CD8-positive, alpha-beta memory T cell (primary cell): ENCODE measurements around the gene TMEM63C. TPM values are rescaled to one million over a fixed set of nuclear protein-coding genes. Genes with fewer than 3 reads are reported as not detected.

Experiments used
- CTCF ChIA-PET: fragments of 350-600 bp; sonication (Branson Sonifier 250); formaldehyde crosslinking; loops from one replicate; lab custom pipeline; 2021; ENCODE audit warnings: antibody characterized with exemption; lab: Charles Lee
- POLR2A ChIA-PET: fragments of 350-600 bp; sonication (Branson Sonifier 250); formaldehyde crosslinking; loops from one replicate; lab custom pipeline; 2021; ENCODE audit warnings: antibody characterized with exemption; lab: Charles Lee
- DNase-seq, 5 donors: peaks; one replicate each; pipeline versions ENCODE4 v3.0.0 to v3.0.0-alpha.2; 2020 to 2022; ENCODE audit warnings: mixed read lengths in 1 of 5
- H3K27ac ChIP-seq: one replicate; pipeline ENCODE4 v1.7.0; 2013; ENCODE audit warnings: low read depth, mild to moderate bottlenecking, low read length, moderate library complexity
- H3K27me3 ChIP-seq: 2 replicates; pipeline ENCODE4 v1.7.0; 2013; ENCODE audit warnings: low read length, mild to moderate bottlenecking; ENCODE audit not compliant: insufficient read depth, poor library complexity, severe bottlenecking
- H3K36me3 ChIP-seq: 2 replicates; pipeline ENCODE4 v1.7.0; 2013; ENCODE audit warnings: mild to moderate bottlenecking, low read length, moderate library complexity; ENCODE audit not compliant: insufficient read depth
- H3K4me1 ChIP-seq: 2 replicates; pipeline ENCODE4 v1.7.0; 2013; ENCODE audit warnings: mild to moderate bottlenecking, low read length, moderate library complexity; ENCODE audit not compliant: insufficient read depth
- H3K4me3 ChIP-seq: 2 replicates; pipeline ENCODE4 v1.7.0; 2013; ENCODE audit warnings: mild to moderate bottlenecking, low read length
- H3K9me3 ChIP-seq: 2 replicates; pipeline ENCODE4 v1.7.0; 2013; ENCODE audit warnings: mild to moderate bottlenecking, low read length
- H3K27ac Mint-ChIP-seq, 8 donors: one replicate each; pipeline ENCODE4 v1.8.0; 2020 to 2021; ENCODE audit warnings: mixed read lengths in 8 of 8, mild to moderate bottlenecking in 6 of 8, inconsistent platforms in 3 of 8, moderate library complexity in 3 of 8
- H3K27me3 Mint-ChIP-seq, 2 donors: one replicate each; pipeline ENCODE4 v1.8.0; 2020 to 2021; ENCODE audit warnings: mixed read lengths in 2 of 2, mild to moderate bottlenecking in 1 of 2, moderate library complexity in 1 of 2
- H3K36me3 Mint-ChIP-seq, 3 donors: one replicate each; pipeline ENCODE4 v1.8.0; 2020 to 2021; ENCODE audit warnings: mixed read lengths in 3 of 3, inconsistent platforms in 1 of 3, mild to moderate bottlenecking in 1 of 3
- H3K4me1 Mint-ChIP-seq, 3 donors: one replicate each; pipeline ENCODE4 v1.8.0; 2020 to 2021; ENCODE audit warnings: mixed read lengths in 3 of 3, inconsistent platforms in 1 of 3, mild to moderate bottlenecking in 1 of 3
- H3K4me3 Mint-ChIP-seq, 7 donors: one replicate each; pipeline ENCODE4 v1.8.0; 2020 to 2021; ENCODE audit warnings: mixed read lengths in 7 of 7, mild to moderate bottlenecking in 6 of 7, moderate library complexity in 4 of 7, inconsistent platforms in 2 of 7
- H3K9me3 Mint-ChIP-seq, 5 donors: one replicate each; pipeline ENCODE4 v1.8.0; 2020 to 2022; ENCODE audit warnings: mixed read lengths in 5 of 5, mild to moderate bottlenecking in 3 of 5, moderate library complexity in 2 of 5, inconsistent platforms in 1 of 5
- polyA plus RNA-seq: library from polyadenylated mRNA; unstranded; fragments of 300-500 nt; fragmentation: Illumina TruSeq; gene quantifications from one replicate; pipeline ENCODE4 v1.2.3, GENCODE V29; 2021
- total RNA-seq, 2 experiments: library from RNA; stranded (reverse); gene quantifications; one replicate each; pipeline ENCODE4 v1.2.3, GENCODE V29; 2021

Gene TMEM63C
- total and polyA plus RNA-seq, 3 experiments from 2014 or later, result 0.28 to 0.68 (median 0.64) TPM

GRCh38 chr14:77212943-77213678, 31.5 kb downstream of the TMEM63C start:
- no peak for DNase-seq
- Mint-ChIP-seq H3K27ac (no peak overlapping the region), H3K4me3 (no peak overlapping the region), H3K9me3 (no peaks in the 10 kb centered on the region), H3K27me3 (peaks cover 16 to 39% of the 10 kb centered on the region in 2 donors), H3K4me1 (no peaks in the 10 kb centered on the region), H3K36me3 (no peaks in the 10 kb centered on the region)
- no peak overlapping the region for H3K4me3 ChIP-seq
- POLR2A ChIA-PET, result no interaction called here
- H3K36me3 ChIP-seq, result no peaks in the 10 kb centered on the region
- H3K4me1 ChIP-seq, result no peaks in the 10 kb centered on the region
- CTCF ChIA-PET, result no interaction called here
- H3K27me3 ChIP-seq, result no peaks in the 10 kb centered on the region
- H3K9me3 ChIP-seq, result no peaks in the 10 kb centered on the region
- H3K27ac ChIP-seq, result no peak overlapping the region

GRCh38 chr14:77213679-77214016, 32.0 kb downstream of the TMEM63C start:
- no peak overlapping the region for H3K4me3 Mint-ChIP-seq
- no peaks in the 10 kb centered on the region for H3K9me3 ChIP-seq
- CTCF ChIA-PET, result no interaction called here
- no peak for DNase-seq
- no peaks in the 10 kb centered on the region for H3K36me3 ChIP-seq
- no peaks in the 10 kb centered on the region for H3K4me1 ChIP-seq
- H3K27ac Mint-ChIP-seq, result no peak overlapping the region
- POLR2A ChIA-PET, result no interaction called here
- H3K27me3 Mint-ChIP-seq, result peaks cover 13 to 39% of the 10 kb centered on the region in 2 donors
- H3K36me3 Mint-ChIP-seq, result no peaks in the 10 kb centered on the region
- no peak overlapping the region for H3K4me3 ChIP-seq
- H3K9me3 Mint-ChIP-seq, result no peaks in the 10 kb centered on the region
- H3K27ac ChIP-seq, result no peak overlapping the region
- H3K27me3 ChIP-seq, result no peaks in the 10 kb centered on the region
- H3K4me1 Mint-ChIP-seq, result no peaks in the 10 kb centered on the region

- Mint-ChIP-seq H3K27ac (no peak overlapping the region), H3K36me3 (no peaks in the 10 kb centered on the region), H3K4me1 (no peaks in the 10 kb centered on the region), H3K27me3 (peaks cover 13 to 39% of the 10 kb centered on the region in 2 donors), H3K4me3 (peak overlapping the region in 1 of 7 donors; percentile 2), H3K9me3 (no peaks in the 10 kb centered on the region)
- Histone ChIP-seq H3K4me3 (no peak overlapping the region), H3K4me1 (no peaks in the 10 kb centered on the region), H3K36me3 (no peaks in the 10 kb centered on the region), H3K9me3 (no peaks in the 10 kb centered on the region), H3K27me3 (no peaks in the 10 kb centered on the region), H3K27ac (no peak overlapping the region)
- POLR2A ChIA-PET, result no interaction called here
- DNase-seq, result no peak
- CTCF ChIA-PET, result no interaction called here
Observed at GRCh38 chr14:77214216-77214615, 32.6 kb downstream of the TMEM63C start.

GRCh38 chr14:77217551-77217950, 36.0 kb downstream of the TMEM63C start:
- H3K27me3 ChIP-seq, result no peaks in the 10 kb centered on the region
- no peak overlapping the region for H3K27ac Mint-ChIP-seq
- no peak overlapping the region for H3K4me3 Mint-ChIP-seq
- H3K4me3 ChIP-seq, result no peak overlapping the region
- H3K4me1 ChIP-seq, result no peaks in the 10 kb centered on the region
- peaks cover 10 to 31% of the 10 kb centered on the region in 2 donors for H3K27me3 Mint-ChIP-seq
- ChIA-PET POLR2A (no interaction called here), CTCF (no interaction called here)
- DNase-seq, result no peak
- no peaks in the 10 kb centered on the region for H3K9me3 ChIP-seq
- H3K9me3 Mint-ChIP-seq, result no peaks in the 10 kb centered on the region
- peaks cover 0 to 6% (median 4%) of the 10 kb centered on the region in 3 donors for H3K4me1 Mint-ChIP-seq
- H3K27ac ChIP-seq, result no peak overlapping the region
- no peaks in the 10 kb centered on the region for H3K36me3 ChIP-seq
- no peaks in the 10 kb centered on the region for H3K36me3 Mint-ChIP-seq

GRCh38 chr14:77219591-77219990, 38.0 kb downstream of the TMEM63C start:
- H3K27me3 ChIP-seq, result no peaks in the 10 kb centered on the region
- H3K36me3 ChIP-seq, result no peaks in the 10 kb centered on the region
- peaks cover 0 to 6% (median 4%) of the 10 kb centered on the region in 3 donors for H3K4me1 Mint-ChIP-seq
- H3K27me3 Mint-ChIP-seq, result peaks cover 13 to 25% of the 10 kb centered on the region in 2 donors
- H3K9me3 ChIP-seq, result no peaks in the 10 kb centered on the region
- no peak overlapping the region for H3K4me3 Mint-ChIP-seq
- no peak overlapping the region for H3K27ac Mint-ChIP-seq
- H3K4me3 ChIP-seq, result no peak overlapping the region
- no peaks in the 10 kb centered on the region for H3K36me3 Mint-ChIP-seq
- DNase-seq, result no peak
- CTCF ChIA-PET, result no interaction called here
- H3K9me3 Mint-ChIP-seq, result no peaks in the 10 kb centered on the region
- no peaks in the 10 kb centered on the region for H3K4me1 ChIP-seq
- H3K27ac ChIP-seq, result no peak overlapping the region
- POLR2A ChIA-PET, result no interaction called here

- Mint-ChIP-seq H3K9me3 (no peaks in the 10 kb centered on the region), H3K27me3 (peaks cover 13 to 20% of the 10 kb centered on the region in 2 donors), H3K36me3 (no peaks in the 10 kb centered on the region), H3K4me1 (peaks cover 0 to 6% (median 4%) of the 10 kb centered on the region in 3 donors), H3K4me3 (peak overlapping the region in 1 of 7 donors; percentile 61), H3K27ac (no peak overlapping the region)
- no peak for DNase-seq
- Histone ChIP-seq H3K9me3 (no peaks in the 10 kb centered on the region), H3K27ac (no peak overlapping the region), H3K27me3 (no peaks in the 10 kb centered on the region), H3K4me1 (no peaks in the 10 kb centered on the region), H3K4me3 (no peak overlapping the region), H3K36me3 (no peaks in the 10 kb centered on the region)
- ChIA-PET POLR2A (no interaction called here), CTCF (no interaction called here)
Observed at GRCh38 chr14:77220246-77221017, 38.8 kb downstream of the TMEM63C start.

GRCh38 chr14:77221241-77221871, 39.8 kb downstream of the TMEM63C start:
- H3K4me3 Mint-ChIP-seq, result no peak overlapping the region
- CTCF ChIA-PET, result no interaction called here
- Histone ChIP-seq H3K27me3 (no peaks in the 10 kb centered on the region), H3K27ac (no peak overlapping the region), H3K36me3 (no peaks in the 10 kb centered on the region), H3K9me3 (no peaks in the 10 kb centered on the region), H3K4me1 (no peaks in the 10 kb centered on the region), H3K4me3 (no peak overlapping the region)
- no peaks in the 10 kb centered on the region for H3K9me3 Mint-ChIP-seq
- peaks cover 11% of the 10 kb centered on the region in 2 donors for H3K27me3 Mint-ChIP-seq
- peak overlapping the region in 2 of 8 donors; percentile 7 to 12 for H3K27ac Mint-ChIP-seq
- peaks cover 0 to 6% (median 4%) of the 10 kb centered on the region in 3 donors for H3K4me1 Mint-ChIP-seq
- H3K36me3 Mint-ChIP-seq, result no peaks in the 10 kb centered on the region
- POLR2A ChIA-PET, result no interaction called here
- no peak for DNase-seq
